Type B pancreatic cell (in vitro differentiated cells): Measurements from ENCODE around the gene DSCAML1. TPM values are rescaled to one million over a fixed set of nuclear protein-coding genes. Genes with fewer than 3 reads are reported as not detected.

Experiments used
- DNase-seq: peaks from one replicate; pipeline ENCODE4 v3.0.0; 2021; ENCODE audit warnings: mixed read lengths; ENCODE audit not compliant: unreplicated experiment; ENCODE audit errors: extremely low spot score
- H3K27ac Mint-ChIP-seq: 2 replicates; pipeline ENCODE4 v1.8.0; 2021; ENCODE audit warnings: mild to moderate bottlenecking, mixed read lengths
- H3K27me3 Mint-ChIP-seq: 2 replicates; pipeline ENCODE4 v1.8.0; 2021; ENCODE audit warnings: mixed read lengths
- H3K36me3 Mint-ChIP-seq: 2 replicates; pipeline ENCODE4 v1.8.0; 2021; ENCODE audit warnings: mixed read lengths
- H3K4me1 Mint-ChIP-seq: one replicate; pipeline ENCODE4 v1.8.0; 2021; ENCODE audit warnings: mixed read lengths; ENCODE audit not compliant: unreplicated experiment
- H3K4me3 Mint-ChIP-seq: 2 replicates; pipeline ENCODE4 v1.8.0; 2021; ENCODE audit warnings: mild to moderate bottlenecking, mixed read lengths
- H3K9me3 Mint-ChIP-seq: 2 replicates; pipeline ENCODE4 v1.8.0; 2021; ENCODE audit warnings: mixed read lengths
- total RNA-seq: library from RNA; stranded (reverse); gene quantifications from 2 replicates; pipeline ENCODE4 v1.2.1, GENCODE V29; 2021; ENCODE audit warnings: low replicate concordance
- TF ChIP-seq, protein P1 (sequence below): fragments of 200-600 bp; sonication (generic); conservative IDR thresholded peaks from 2 replicates; pipeline ENCODE4 v1.5.0; 2021; ENCODE audit warnings: antibody characterized with exemption, mild to moderate bottlenecking

Gene DSCAML1
- total RNA-seq, 1 donor from 2014 or later: 5.8 TPM

DNA sequence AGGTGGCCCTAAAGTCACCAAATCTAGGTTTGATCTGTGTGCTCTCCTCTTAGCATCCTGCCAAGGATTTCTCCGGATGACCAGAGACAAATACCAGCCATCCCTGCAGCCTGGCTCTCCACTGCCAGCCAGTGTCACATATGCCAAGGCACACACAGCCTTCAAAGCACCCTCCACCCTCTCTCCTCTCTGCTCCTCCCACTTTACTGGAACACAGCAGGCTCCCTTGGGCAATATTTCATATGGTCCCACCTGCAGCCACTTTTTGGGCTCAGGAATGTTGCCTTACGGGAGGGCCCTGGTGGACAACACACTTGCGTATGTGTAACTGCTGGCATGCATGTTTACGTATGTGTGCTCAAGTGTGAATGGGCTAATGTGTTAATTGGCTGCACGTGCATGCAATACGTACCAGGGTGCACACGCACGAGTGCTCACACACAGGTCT, 285.5 kb downstream of the DSCAML1 start:
- H3K36me3 Mint-ChIP-seq: no peaks in the 10 kb centered on the region
- peak overlapping the region; percentile 80 for H3K27ac Mint-ChIP-seq
- TF ChIP-seq, protein P1, sequence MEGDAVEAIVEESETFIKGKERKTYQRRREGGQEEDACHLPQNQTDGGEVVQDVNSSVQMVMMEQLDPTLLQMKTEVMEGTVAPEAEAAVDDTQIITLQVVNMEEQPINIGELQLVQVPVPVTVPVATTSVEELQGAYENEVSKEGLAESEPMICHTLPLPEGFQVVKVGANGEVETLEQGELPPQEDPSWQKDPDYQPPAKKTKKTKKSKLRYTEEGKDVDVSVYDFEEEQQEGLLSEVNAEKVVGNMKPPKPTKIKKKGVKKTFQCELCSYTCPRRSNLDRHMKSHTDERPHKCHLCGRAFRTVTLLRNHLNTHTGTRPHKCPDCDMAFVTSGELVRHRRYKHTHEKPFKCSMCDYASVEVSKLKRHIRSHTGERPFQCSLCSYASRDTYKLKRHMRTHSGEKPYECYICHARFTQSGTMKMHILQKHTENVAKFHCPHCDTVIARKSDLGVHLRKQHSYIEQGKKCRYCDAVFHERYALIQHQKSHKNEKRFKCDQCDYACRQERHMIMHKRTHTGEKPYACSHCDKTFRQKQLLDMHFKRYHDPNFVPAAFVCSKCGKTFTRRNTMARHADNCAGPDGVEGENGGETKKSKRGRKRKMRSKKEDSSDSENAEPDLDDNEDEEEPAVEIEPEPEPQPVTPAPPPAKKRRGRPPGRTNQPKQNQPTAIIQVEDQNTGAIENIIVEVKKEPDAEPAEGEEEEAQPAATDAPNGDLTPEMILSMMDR: no peak
- H3K4me1 Mint-ChIP-seq: peaks cover 15% of the 10 kb centered on the region
- no peaks in the 10 kb centered on the region for H3K9me3 Mint-ChIP-seq
- peaks cover 7% of the 10 kb centered on the region for H3K27me3 Mint-ChIP-seq
- peak overlapping the region; percentile 74 for H3K4me3 Mint-ChIP-seq
- DNase-seq: no peak

DNA sequence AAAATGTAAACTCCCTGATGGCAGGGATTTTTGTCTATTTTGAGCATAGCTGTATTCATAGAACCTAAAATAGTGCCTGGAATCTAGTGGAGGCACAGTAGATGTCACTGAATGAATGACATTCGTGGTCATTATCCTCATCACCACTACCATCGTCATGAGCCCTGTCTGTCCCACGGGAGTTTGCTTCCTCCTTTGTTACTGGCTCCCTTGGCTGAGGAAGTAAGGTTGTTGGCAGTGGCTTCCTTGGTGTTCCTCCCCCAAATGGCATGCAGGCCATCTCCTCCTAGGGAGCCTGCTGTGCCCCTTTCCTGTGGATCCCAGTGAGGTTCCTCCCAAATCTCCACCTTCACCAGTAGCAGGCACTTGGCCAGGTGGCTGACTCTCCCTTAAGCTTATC, 286.4 kb downstream of the DSCAML1 start:
- peaks cover 15% of the 10 kb centered on the region for H3K4me1 Mint-ChIP-seq
- H3K4me3 Mint-ChIP-seq: no peak overlapping the region
- peaks cover 13% of the 10 kb centered on the region for H3K27me3 Mint-ChIP-seq
- no peaks in the 10 kb centered on the region for H3K9me3 Mint-ChIP-seq
- H3K27ac Mint-ChIP-seq: no peak overlapping the region
- TF ChIP-seq, protein P1: no peak
- DNase-seq: no peak
- no peaks in the 10 kb centered on the region for H3K36me3 Mint-ChIP-seq

DNA sequence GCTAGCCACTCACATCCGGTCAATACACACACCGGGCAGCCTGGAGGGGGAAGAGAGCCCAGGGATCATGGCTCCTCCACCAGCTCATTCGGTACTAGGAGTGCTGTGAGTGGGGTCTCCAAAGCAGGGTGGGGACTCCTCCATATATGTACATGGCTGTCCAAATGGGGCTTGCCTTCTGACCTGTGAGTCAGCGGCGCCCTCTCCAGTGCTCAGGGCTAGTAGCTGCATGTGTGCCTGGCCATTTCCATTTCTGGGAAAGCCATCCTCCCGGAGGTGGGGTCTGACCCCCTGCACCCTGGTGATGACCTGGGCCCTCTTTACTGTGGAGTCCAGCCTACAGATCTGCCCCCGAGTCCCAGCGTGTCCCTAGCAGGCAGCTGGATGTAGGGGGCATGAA, 287.5 kb downstream of the DSCAML1 start:
- TF ChIP-seq, protein P1: no peak
- Mint-ChIP-seq H3K27ac (no peak overlapping the region), H3K4me1 (peaks cover 15% of the 10 kb centered on the region), H3K9me3 (no peaks in the 10 kb centered on the region), H3K27me3 (peaks cover 13% of the 10 kb centered on the region), H3K4me3 (no peak overlapping the region), H3K36me3 (no peaks in the 10 kb centered on the region)
- no peak for DNase-seq

DNA sequence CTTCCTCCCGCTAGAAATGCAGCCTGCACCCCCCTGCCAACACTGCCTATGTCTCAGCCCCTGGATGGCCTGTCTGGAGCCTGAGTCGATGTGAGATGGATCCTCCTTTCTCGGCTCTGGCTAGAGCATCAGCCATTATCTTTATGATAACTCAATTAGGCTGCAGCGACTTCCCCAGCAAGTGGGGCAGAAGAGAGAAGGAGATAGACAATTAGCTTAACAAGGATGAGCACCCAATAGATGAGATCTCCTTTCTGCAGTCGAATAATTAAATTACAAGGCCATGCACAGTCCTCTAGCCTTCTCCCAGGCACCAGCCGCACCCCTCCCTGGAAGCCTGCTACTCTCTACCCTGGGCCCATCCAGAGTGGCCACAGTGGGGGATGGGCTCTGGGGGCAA, 290.0 kb downstream of the DSCAML1 start:
- no peaks in the 10 kb centered on the region for H3K9me3 Mint-ChIP-seq
- no peak overlapping the region for H3K4me3 Mint-ChIP-seq
- no peaks in the 10 kb centered on the region for H3K36me3 Mint-ChIP-seq
- no peak overlapping the region for H3K27ac Mint-ChIP-seq
- no peak for DNase-seq
- peaks cover 19% of the 10 kb centered on the region for H3K4me1 Mint-ChIP-seq
- peaks cover 31% of the 10 kb centered on the region for H3K27me3 Mint-ChIP-seq
- TF ChIP-seq, protein P1: no peak

DNA sequence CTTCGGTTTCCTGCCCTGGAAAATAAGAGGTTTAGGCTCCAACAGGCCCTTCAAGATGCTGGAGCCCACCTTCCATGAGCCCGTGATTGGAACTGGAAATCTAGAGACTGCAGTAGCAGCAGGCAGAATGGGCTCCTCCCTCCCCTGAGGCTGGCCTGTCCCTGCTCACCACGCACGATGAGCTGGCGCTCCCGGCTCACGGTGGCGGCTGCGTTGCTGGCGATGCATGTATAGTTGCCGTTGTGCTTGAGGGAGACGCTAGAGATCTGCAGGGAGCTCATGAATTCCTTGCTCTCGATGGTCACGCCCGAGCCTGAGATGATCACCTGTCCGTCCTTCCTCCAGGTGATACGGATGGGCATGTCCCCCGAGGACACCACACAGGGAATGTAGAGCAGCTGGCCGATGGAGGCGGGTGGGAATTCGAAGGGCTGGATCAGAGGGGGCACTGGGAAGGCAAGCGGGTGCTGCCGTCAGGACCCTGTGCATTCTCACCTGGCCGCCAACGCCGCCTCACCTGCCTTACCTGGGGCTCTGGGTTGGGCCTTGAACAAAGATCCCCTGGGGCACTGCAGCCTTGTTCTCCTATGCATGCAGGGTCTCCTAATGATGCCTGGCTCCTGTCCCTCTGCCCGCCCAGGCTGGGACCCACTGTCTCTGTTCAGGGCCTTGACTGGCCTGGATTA, 291.6 kb downstream of the DSCAML1 start:
- peaks cover 41% of the 10 kb centered on the region for H3K27me3 Mint-ChIP-seq
- H3K4me1 Mint-ChIP-seq: peaks cover 14% of the 10 kb centered on the region
- TF ChIP-seq, protein P1: no peak

More for the DNA sequence above, 291.6 kb downstream of the DSCAML1 start:
- Mint-ChIP-seq H3K9me3 (no peaks in the 10 kb centered on the region), H3K4me3 (no peak overlapping the region), H3K36me3 (no peaks in the 10 kb centered on the region), H3K27ac (no peak overlapping the region)
- DNase-seq: no peak
